KMS-11 (cell line): ENCODE measurements around the gene SPINK1.

Experiments
- H2AFZ ChIP-seq: fragments of 200-600 bp; sonication (generic); 2 replicates; pipeline ENCODE4 v1.6.1; 2016; ENCODE audit warnings: antibody characterized with exemption, mixed run types, low read depth
- H3K27ac ChIP-seq: fragments of 200-600 bp; sonication (generic); 2 replicates; pipeline ENCODE4 v1.6.1; 2016; ENCODE audit warnings: mild to moderate bottlenecking, mixed run types
- H3K27me3 ChIP-seq: fragments of 200-600 bp; sonication (generic); 2 replicates; pipeline ENCODE4 v1.6.1; 2017; ENCODE audit warnings: mild to moderate bottlenecking, low read depth, mixed run types, moderate library complexity; ENCODE audit not compliant: insufficient read depth
- H3K36me3 ChIP-seq: fragments of 200-600 bp; sonication (generic); 2 replicates; pipeline ENCODE4 v1.6.1; 2017; ENCODE audit warnings: mild to moderate bottlenecking, mixed run types; ENCODE audit not compliant: insufficient read depth
- H3K4me1 ChIP-seq: fragments of 200-600 bp; sonication (generic); 2 replicates; pipeline ENCODE4 v1.6.1; 2016; ENCODE audit warnings: mild to moderate bottlenecking, low read depth, mixed run types; ENCODE audit not compliant: poor library complexity, severe bottlenecking
- H3K4me2 ChIP-seq: fragments of 200-600 bp; sonication (generic); 2 replicates; pipeline ENCODE4 v1.7.0; 2016; ENCODE audit warnings: mild to moderate bottlenecking, mixed run types
- H3K4me3 ChIP-seq: fragments of 200-600 bp; sonication (generic); IDR thresholded peaks from 2 replicates; pipeline ENCODE4 v1.6.1; 2017; ENCODE audit warnings: low read depth, low read length, mixed read lengths; ENCODE audit not compliant: insufficient read depth
- H3K79me2 ChIP-seq: fragments of 200-600 bp; sonication (generic); 2 replicates; pipeline ENCODE4 v1.6.1; 2016; ENCODE audit warnings: low read depth, mixed run types; ENCODE audit not compliant: insufficient read depth
- H3K9ac ChIP-seq: fragments of 200-600 bp; sonication (generic); 2 replicates; pipeline ENCODE4 v1.6.1; 2016; ENCODE audit warnings: mild to moderate bottlenecking, mixed run types
- H4K20me1 ChIP-seq: fragments of 200-600 bp; sonication (generic); 2 replicates; pipeline ENCODE4 v1.6.1; 2016; ENCODE audit warnings: mild to moderate bottlenecking, mixed run types; ENCODE audit not compliant: insufficient read depth
- CTCF ChIP-seq: fragments of 200-600 bp; sonication (generic); conservative IDR thresholded peaks from 2 replicates; pipeline ENCODE4 v1.6.1; 2017; ENCODE audit warnings: low read depth, mild to moderate bottlenecking, antibody characterized with exemption, low read length, moderate library complexity, mixed read lengths

The SPINK1 gene

DNA sequence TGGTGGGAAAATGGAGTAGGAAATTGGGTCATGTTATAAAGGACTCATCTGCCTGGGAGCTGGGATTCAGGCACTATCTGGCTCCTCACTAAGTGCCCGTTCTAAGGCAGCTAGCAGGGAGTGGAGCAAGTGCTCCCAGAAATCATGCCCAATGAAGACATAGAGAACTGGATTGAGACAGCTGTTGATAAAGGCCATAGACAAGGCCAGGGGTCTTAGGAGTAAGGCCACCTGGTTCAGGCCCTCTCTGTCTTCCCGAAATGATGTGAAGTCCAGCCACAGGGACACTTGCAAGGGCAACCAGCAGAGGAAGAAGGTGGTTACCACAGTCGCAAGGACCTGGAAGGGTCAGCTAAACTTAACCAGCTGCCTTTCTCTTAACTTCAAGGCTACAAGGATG lies 20.1 kb upstream of the SPINK1 start:
- Histone ChIP-seq H3K79me2 (no peaks in the 10 kb centered on the region), H3K9ac (no peak overlapping the region), H4K20me1 (no peaks in the 10 kb centered on the region), H3K4me1 (no peaks in the 10 kb centered on the region), H3K4me2 (no peak overlapping the region), H2AFZ (no peak overlapping the region), H3K27ac (no peak overlapping the region), H3K4me3 (no peak overlapping the region), H3K36me3 (no peaks in the 10 kb centered on the region), H3K27me3 (no peaks in the 10 kb centered on the region)
- no peak for TF ChIP-seq CTCF

DNA sequence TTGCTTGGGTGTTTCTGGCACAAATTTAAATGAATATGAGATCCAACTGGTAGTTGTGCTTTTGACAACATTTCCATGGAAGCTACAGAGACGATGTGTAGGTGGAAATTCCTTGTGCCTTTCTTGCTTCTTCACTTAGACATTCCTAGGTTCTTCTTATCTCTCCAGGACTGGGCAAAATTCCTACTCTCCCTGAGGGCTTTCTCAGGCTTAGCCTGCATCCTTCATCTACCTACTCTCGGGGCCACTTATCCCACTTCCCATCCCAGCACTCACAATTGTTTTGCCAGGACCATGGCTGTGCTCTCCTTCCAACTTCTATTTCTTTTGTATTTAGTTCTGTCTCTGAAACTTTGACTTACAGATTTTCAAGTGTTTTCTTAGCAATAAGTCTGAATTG lies 17.8 kb upstream of the SPINK1 start:
- Histone ChIP-seq H3K9ac (no peak overlapping the region), H3K27ac (no peak overlapping the region), H3K36me3 (no peaks in the 10 kb centered on the region), H2AFZ (no peak overlapping the region), H4K20me1 (no peaks in the 10 kb centered on the region), H3K79me2 (no peaks in the 10 kb centered on the region), H3K27me3 (no peaks in the 10 kb centered on the region), H3K4me1 (no peaks in the 10 kb centered on the region), H3K4me2 (no peak overlapping the region), H3K4me3 (no peak overlapping the region)
- TF ChIP-seq CTCF, result no peak

DNA sequence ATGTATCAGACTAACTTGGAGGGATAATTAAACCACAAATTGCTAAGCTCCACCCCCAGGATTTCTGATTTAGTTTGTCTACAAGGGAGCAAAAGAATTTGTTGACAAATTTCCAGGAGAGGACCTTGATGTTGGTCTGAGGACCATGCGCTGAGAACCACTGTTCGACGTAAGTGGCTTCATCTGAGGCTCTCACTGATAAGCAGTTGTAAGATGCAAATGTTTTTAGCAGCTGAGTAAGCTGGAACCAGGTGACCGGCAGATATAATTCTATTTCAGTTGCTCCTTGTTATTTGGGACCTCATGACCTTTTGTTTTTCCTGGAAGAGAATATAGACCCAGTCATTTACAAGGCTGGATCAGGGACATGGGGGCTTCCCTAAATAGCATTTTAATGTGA lies 14.1 kb upstream of the SPINK1 start:
- no peaks in the 10 kb centered on the region for H3K4me1 ChIP-seq
- no peaks in the 10 kb centered on the region for H4K20me1 ChIP-seq
- no peak for TF ChIP-seq CTCF
- H3K9ac ChIP-seq, result no peak overlapping the region
- H2AFZ ChIP-seq, result no peak overlapping the region
- H3K79me2 ChIP-seq, result no peaks in the 10 kb centered on the region
- H3K36me3 ChIP-seq, result no peaks in the 10 kb centered on the region
- H3K27me3 ChIP-seq, result no peaks in the 10 kb centered on the region
- H3K4me3 ChIP-seq, result no peak overlapping the region
- H3K4me2 ChIP-seq, result no peak overlapping the region
- no peak overlapping the region for H3K27ac ChIP-seq

- H3K27me3 ChIP-seq, result no peaks in the 10 kb centered on the region
- H3K79me2 ChIP-seq, result no peaks in the 10 kb centered on the region
- H3K36me3 ChIP-seq, result no peaks in the 10 kb centered on the region
- H3K27ac ChIP-seq, result no peak overlapping the region
- H4K20me1 ChIP-seq, result no peaks in the 10 kb centered on the region
- H3K4me3 ChIP-seq, result no peak overlapping the region
- H3K4me2 ChIP-seq, result no peak overlapping the region
- TF ChIP-seq CTCF, result no peak
- no peak overlapping the region for H2AFZ ChIP-seq
- no peak overlapping the region for H3K9ac ChIP-seq
- H3K4me1 ChIP-seq, result no peaks in the 10 kb centered on the region
These were observed 13.4 kb upstream of the SPINK1 start for GRCh38 chr5:147844846-147845245.

DNA sequence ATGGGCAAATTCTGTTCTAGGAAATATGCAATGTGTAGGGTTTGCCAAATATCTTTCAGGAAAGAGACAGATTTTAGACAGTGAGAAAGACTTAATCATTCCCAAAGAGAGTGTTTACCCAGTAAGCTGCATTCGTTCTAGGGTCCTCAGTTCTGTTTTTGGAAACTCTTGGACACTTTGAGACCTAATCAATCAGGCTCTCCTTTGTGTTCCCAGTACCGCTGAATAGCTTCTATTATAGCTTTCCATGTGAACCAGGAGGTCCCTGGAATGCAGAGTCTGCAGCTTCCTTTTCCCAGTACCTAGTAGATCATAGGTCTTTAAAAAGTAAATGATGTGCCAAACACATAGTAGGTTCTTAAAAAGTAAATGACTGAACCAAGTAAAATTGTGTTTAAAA lies 11.4 kb upstream of the SPINK1 start:
- H3K4me2 ChIP-seq, result no peak overlapping the region
- no peak for TF ChIP-seq CTCF

More for the DNA sequence above, 11.4 kb upstream of the SPINK1 start:
- Histone ChIP-seq H3K27ac (no peak overlapping the region), H3K9ac (no peak overlapping the region), H2AFZ (no peak overlapping the region), H3K4me3 (no peak overlapping the region), H3K27me3 (no peaks in the 10 kb centered on the region), H3K4me1 (no peaks in the 10 kb centered on the region), H3K36me3 (no peaks in the 10 kb centered on the region), H4K20me1 (no peaks in the 10 kb centered on the region), H3K79me2 (no peaks in the 10 kb centered on the region)
